ENCODE results near the gene ZNF35. TPM values are rescaled to one million over a fixed set of nuclear protein-coding genes. Genes with fewer than 3 reads are reported as not detected.
A peak's percentile ranks its signal among the peaks of the same experiment; 100 is the strongest.

The ZNF35 gene
- polyA plus RNA-seq, 3 donors = 10.5 to 11.7 (median 11.6) TPM

GRCh38 chr3:44674211-44674610 lies 25.7 kb downstream of the ZNF35 start:
- no peak for DNase-seq (ENCODE audit: extremely low read depth in 1 of 11, low read depth in 9 of 11, low spot score in 4 of 11)

DNA sequence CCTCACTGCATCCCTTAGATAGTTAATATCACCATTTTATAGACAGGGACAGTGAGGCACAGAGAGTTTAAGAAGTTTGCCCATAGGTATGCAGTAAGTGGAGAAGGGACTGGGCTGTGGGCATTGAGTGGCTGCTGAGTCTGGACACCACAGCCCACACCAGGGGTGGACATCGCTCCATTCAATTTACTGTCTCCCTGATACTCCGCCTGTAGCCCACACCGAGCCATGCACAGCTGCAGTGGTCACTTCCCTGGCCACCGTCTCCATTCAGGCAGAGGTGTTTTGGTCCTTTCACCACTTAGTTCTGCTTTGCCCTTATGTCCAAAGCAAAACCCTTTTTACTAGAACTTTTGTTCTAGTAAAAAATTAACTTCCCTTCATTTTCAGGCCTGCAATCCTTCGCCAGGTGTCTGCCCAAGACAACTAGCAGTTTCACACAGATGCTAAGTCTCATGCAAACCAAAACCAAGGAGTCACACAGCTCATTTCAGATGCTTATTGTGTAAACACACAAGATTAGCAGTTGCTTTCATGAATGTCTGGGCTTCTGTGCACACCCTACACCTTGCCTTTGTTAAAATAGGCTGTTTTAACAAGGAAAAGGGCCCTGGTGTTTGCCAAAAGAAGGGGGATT lies 30.1 kb downstream of the ZNF35 start:
- no peak for DNase-seq (ENCODE audit: extremely low read depth in 1 of 11, low read depth in 9 of 11, low spot score in 4 of 11)

GRCh38 chr3:44680921-44681455 lies 32.5 kb downstream of the ZNF35 start:
- no peak for DNase-seq (ENCODE audit: extremely low read depth in 1 of 11, low read depth in 9 of 11, low spot score in 4 of 11)

GRCh38 chr3:44682182-44682896 lies 33.8 kb downstream of the ZNF35 start:
- DNase-seq (ENCODE audit: extremely low read depth in 1 of 11, low read depth in 9 of 11, low spot score in 4 of 11) = no peak

DNA sequence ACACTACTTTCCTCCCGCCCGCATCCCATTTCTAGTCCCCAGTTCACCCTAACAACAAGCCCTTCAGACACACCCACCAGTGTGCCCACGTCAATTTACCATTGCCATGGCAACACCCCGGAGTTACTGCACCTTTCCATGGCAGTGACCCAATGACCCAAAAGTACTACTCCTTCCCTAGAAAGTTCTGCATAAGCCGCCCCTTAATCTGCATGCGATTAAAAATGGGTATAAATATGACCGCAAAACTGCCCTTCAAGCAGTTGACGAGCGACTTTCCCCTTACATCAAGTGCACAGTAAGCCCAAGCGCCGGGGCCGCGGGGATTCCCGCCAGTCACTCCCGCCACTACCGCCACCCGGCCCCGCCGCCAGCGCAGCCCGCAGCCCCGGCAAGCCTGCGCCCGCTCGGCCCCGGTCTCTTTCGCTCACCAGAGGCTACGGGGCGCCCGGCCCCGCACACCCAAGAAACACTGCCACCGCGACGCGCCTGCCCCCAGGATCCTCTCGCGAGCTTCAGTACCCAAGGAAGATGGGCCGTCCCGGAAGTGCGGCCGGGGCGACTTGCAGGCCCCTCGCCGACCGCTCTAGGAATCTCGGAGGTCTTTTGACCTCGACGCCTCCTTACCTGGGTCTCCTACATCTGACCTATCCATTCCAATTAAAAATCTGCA lies 36.7 kb downstream of the ZNF35 start:
- DNase-seq (ENCODE audit: extremely low read depth in 1 of 11, low read depth in 9 of 11, low spot score in 4 of 11) = peak; percentile 45 to 73 (median 65)

DNA sequence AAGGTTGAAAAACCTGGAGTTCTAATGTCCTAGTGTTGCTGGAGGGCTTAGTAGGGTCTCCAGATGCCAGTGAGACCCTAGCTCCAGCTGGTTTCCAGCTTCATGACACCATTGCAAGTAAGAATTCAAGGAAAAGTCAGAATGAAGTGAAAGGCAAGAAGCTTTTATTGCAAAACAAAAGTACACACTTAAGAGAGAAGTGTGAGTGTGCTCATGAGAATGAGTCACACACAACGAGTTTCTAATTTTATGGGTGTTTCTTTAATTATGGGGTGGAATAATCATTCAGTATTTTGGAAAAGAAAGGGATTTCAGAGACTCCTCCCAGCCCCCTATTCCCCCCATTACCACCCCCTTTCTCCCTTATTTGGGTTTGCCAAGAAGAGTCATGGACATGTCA lies 39.4 kb downstream of the ZNF35 start:
- DNase-seq (ENCODE audit: extremely low read depth in 1 of 11, low read depth in 9 of 11, low spot score in 4 of 11) = no peak

Other genes starting within 250 kb of the ZNF35 start
- 10 to 100 TPM; 22.3 to 28.7 (median 22.5) TPM for gene ZNF445, start 171.1 kb upstream of the ZNF35 start, polyA plus RNA-seq (ENCODE audit: insufficient read length in 3 of 3)
- 10 to 100 TPM; 15.8 to 18.0 (median 17.1) TPM for gene ZKSCAN7, start 93.5 kb upstream of the ZNF35 start, polyA plus RNA-seq (ENCODE audit: insufficient read length in 3 of 3)
- 10 to 100 TPM; 11.6 to 18.2 (median 13.1) TPM for gene ZNF660, start 63.8 kb upstream of the ZNF35 start, polyA plus RNA-seq (ENCODE audit: insufficient read length in 3 of 3)
- 10 to 100 TPM; 33.0 to 35.0 (median 33.9) TPM for gene ZNF197, start 23.7 kb upstream of the ZNF35 start, polyA plus RNA-seq (ENCODE audit: insufficient read length in 3 of 3)
- 10 to 100 TPM; 12.7 to 14.7 (median 12.7) TPM for gene ZNF502, start 63.9 kb downstream of the ZNF35 start, polyA plus RNA-seq (ENCODE audit: insufficient read length in 3 of 3)
- 10 to 100 TPM; 12.0 to 12.4 (median 12.1) TPM for gene ZNF501, start 80.9 kb downstream of the ZNF35 start, polyA plus RNA-seq (ENCODE audit: insufficient read length in 3 of 3)
- 10 to 100 TPM; 49.5 to 63.8 (median 52.0) TPM for gene KIAA1143, start 112.9 kb downstream of the ZNF35 start, polyA plus RNA-seq (ENCODE audit: insufficient read length in 3 of 3)
- gene KIF15, start 113.1 kb downstream of the ZNF35 start, polyA plus RNA-seq (ENCODE audit: insufficient read length in 3 of 3) = 10 to 100 TPM; 21.2 to 31.2 (median 30.6) TPM
- 10 to 100 TPM; 27.8 to 32.1 (median 28.2) TPM for gene TMEM42, start 213.2 kb downstream of the ZNF35 start, polyA plus RNA-seq (ENCODE audit: insufficient read length in 3 of 3)
- gene TGM4, start 225.9 kb downstream of the ZNF35 start, polyA plus RNA-seq (ENCODE audit: insufficient read length in 3 of 3) = under 1 TPM; 0.03 to 0.18 (median 0.12) TPM

Data from renal cortex interstitium (tissue), 11 donors.